Heart left ventricle (tissue), 16 donors: ENCODE data around the gene S100A3. TPM values are rescaled to one million over a fixed set of nuclear protein-coding genes. Genes with fewer than 3 reads are reported as not detected.
"Not testable (repeated sequence)": the region's sequence is repeated elsewhere in the genome, so short reads cannot be mapped to it uniquely, and the experiment has no call there.

ENCODE experiments used
- ATAC-seq, 4 donors: fragments of 200-7000 bp; cut with Tn5 transposase; one replicate each; pipeline ENCODE4 v1.9.1; 2020 to 2022; ENCODE audit warnings: moderate library complexity in 4 of 4, mild to moderate bottlenecking in 3 of 4, moderate number of reproducible peaks in 1 of 4
- DNase-seq, 5 donors: peaks; one replicate each; pipeline ENCODE4 v3.0.0-alpha.2; 2020
- H3K27ac ChIP-seq, 12 donors: fragments of 200-600 bp; sonication (generic) in 4 of 12; one replicate each; pipeline versions ENCODE4 v1.5.0 to v1.8.0; 2016 to 2022; ENCODE audit warnings: mild to moderate bottlenecking in 2 of 12
- H3K27me3 ChIP-seq, 9 donors: fragments of 200-600 bp; sonication (generic) in 2 of 9; one replicate each; pipeline versions ENCODE4 v1.5.1 to v1.8.0; 2016 to 2022; ENCODE audit warnings: mild to moderate bottlenecking in 3 of 9
- H3K36me3 ChIP-seq, 9 donors: fragments of 200-600 bp; sonication (generic) in 2 of 9; one replicate each; pipeline versions ENCODE4 v1.5.0 to v1.8.0; 2018 to 2022; ENCODE audit warnings: mild to moderate bottlenecking in 2 of 9
- H3K4me1 ChIP-seq, 12 donors: fragments of 200-600 bp; sonication (generic) in 4 of 12; one replicate each; pipeline versions ENCODE4 v1.5.0 to v1.8.0; 2016 to 2022; ENCODE audit warnings: mild to moderate bottlenecking in 3 of 12
- H3K4me3 ChIP-seq, 12 donors: fragments of 200-600 bp; sonication (generic) in 4 of 12; one replicate each; pipeline versions ENCODE4 v1.5.0 to v1.8.0; 2017 to 2022; ENCODE audit warnings: mild to moderate bottlenecking in 9 of 12, moderate library complexity in 4 of 12
- H3K9me3 ChIP-seq, 12 donors: fragments of 200-600 bp; sonication (generic) in 4 of 12; one replicate each; pipeline versions ENCODE4 v1.5.0 to v1.8.0; 2016 to 2022; ENCODE audit warnings: mild to moderate bottlenecking in 1 of 12
- POLR2A ChIP-seq, 2 donors: fragments of 450-650 bp; IDR thresholded peaks; one replicate each; pipeline ENCODE4 v1.6.1; 2017; ENCODE audit warnings: antibody characterized with exemption in 2 of 2, mild to moderate bottlenecking in 2 of 2, moderate library complexity in 2 of 2
- WGBS, 4 donors: extraction: QIAGEN DNeasy Blood & Tissue Kit in 2 of 4; methylation state at CpG; one replicate each; pipeline versions ENCODE4 v1.1.5 to v1.1.7; 2013 to 2018; 5-methylcytosine and 5-hydroxymethylcytosine counted together
- intact Hi-C, 10 donors: fragments of 100-400 bp; cut with DNase I; formaldehyde crosslinking; loops; one replicate each; pipeline versions ENCODE4 v1.11.1 to v1.14.2; 2022
- polyA plus RNA-seq, 2 donors: library from polyadenylated mRNA; stranded (reverse); fragments of 200-250 nt; gene quantifications; one replicate each; pipeline ENCODE4 v1.2.3, GENCODE V29; 2013
- total RNA-seq, 9 donors: library from RNA; depleted of rRNA in 2 of 9; stranded (reverse); fragments of >200 nt in 2 of 9; fragmentation: NEBNext Ultra II Directional in 3 of 9; extraction: Animal tissue kit (Norgen Biotek cat#: 25700) in 3 of 9; gene quantifications; one replicate each; pipeline versions ENCODE4 v1.1.0 to v1.2.4, GENCODE V29; 2016 to 2023
- TF ChIP-seq, protein P1 (sequence below), 12 donors: fragments of 200-600 bp; sonication (generic) in 4 of 12; IDR thresholded peaks; one replicate each; pipeline versions ENCODE4 v1.5.0 to v1.8.0; 2018 to 2022; ENCODE audit warnings: antibody characterized with exemption in 12 of 12, mild to moderate bottlenecking in 5 of 12
- donor health status: ischemic (EF 13 %, LVEDD 7.1; RV severe dilation, severe dysfunction).
- donor health status: healthy with polysubstance abuse.
- donor health status: DM: no; HTN: yes; CAD: no.
- donor health status: DM: no; HTN: no; CAD: no.
- donor health status: ischemic (EF 25% LVEDD 6.9; RV normal size, moderate dysfunction).
- donor health status: ischemic (EF 25% LVEDD 5.7; RV mildly dilated, moderate dysfunction).
- donor health status: healthy.
- donor health status: DM: yes; HTN: yes; CAD: no.
- donor health status: ischemic (EF 35%, LVEDD 5.7; RV mildly dilated, moderate dysfunction).
- donor health status: nonischemic (EF 11% LVEDD 7.7; RV severe dilation, severe dysfunction).
- donor health status: DM: yes; HTN: yes; CAD: no.
- donor health status: PGD.
- donor health status: ischemic (EF 29% LVEDD 5.4; RV normal size, mild dysfunction).
- donor health status: nonischemic (EF 23%, LVEDD 6.1; RV moderate dilation, normal function).

S100A3 gene
- total and polyA plus RNA-seq, 11 donors = 0.57 to 5.9 (median 1.1) TPM; not detected in 2

DNA sequence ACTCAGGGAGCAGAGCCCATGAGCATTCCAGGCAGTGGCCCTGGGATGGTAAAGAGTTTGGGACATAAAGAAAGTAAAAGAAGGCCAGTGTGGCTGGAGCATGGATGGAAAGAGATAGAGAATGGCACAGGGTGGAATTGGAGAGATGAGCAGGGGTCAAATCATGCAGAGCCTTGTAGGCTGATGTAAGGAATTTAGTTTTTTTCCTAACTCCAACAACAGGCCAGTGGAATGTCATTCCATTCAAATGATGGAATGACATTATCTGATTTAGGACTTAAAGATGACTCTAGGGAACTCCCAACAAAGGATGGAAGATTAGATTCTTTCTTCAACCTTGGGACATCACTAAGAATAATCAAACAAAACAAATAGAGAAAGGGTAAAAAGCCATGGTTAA lies 29.4 kb upstream of the S100A3 start:
- ATAC-seq (no peak), DNase-seq (no peak)
- H3K4me1 ChIP-seq = peaks cover 0 to 3% (median 0%) of the 10 kb centered on the region in 12 donors
- H3K27me3 ChIP-seq = no peaks in the 10 kb centered on the region
- no peak overlapping the region for H3K27ac ChIP-seq
- no peak for TF ChIP-seq POLR2A (IDR thresholded peaks at IDR 0.05)
- TF ChIP-seq, protein P1, sequence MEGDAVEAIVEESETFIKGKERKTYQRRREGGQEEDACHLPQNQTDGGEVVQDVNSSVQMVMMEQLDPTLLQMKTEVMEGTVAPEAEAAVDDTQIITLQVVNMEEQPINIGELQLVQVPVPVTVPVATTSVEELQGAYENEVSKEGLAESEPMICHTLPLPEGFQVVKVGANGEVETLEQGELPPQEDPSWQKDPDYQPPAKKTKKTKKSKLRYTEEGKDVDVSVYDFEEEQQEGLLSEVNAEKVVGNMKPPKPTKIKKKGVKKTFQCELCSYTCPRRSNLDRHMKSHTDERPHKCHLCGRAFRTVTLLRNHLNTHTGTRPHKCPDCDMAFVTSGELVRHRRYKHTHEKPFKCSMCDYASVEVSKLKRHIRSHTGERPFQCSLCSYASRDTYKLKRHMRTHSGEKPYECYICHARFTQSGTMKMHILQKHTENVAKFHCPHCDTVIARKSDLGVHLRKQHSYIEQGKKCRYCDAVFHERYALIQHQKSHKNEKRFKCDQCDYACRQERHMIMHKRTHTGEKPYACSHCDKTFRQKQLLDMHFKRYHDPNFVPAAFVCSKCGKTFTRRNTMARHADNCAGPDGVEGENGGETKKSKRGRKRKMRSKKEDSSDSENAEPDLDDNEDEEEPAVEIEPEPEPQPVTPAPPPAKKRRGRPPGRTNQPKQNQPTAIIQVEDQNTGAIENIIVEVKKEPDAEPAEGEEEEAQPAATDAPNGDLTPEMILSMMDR (IDR thresholded peaks at IDR 0.05) = no peak
- H3K9me3 ChIP-seq = no peaks in the 10 kb centered on the region
- no peak overlapping the region for H3K4me3 ChIP-seq
- no peaks in the 10 kb centered on the region for H3K36me3 ChIP-seq
- intact Hi-C loops = loop anchor here in 5 of 10 donors (10.0 kb wide), 4 partner anchors 76 to 224 kb away; partner anchors contain the start of genes S100A9 (in 1 of the 5) and SNAPIN (in 1 of the 5)

DNA sequence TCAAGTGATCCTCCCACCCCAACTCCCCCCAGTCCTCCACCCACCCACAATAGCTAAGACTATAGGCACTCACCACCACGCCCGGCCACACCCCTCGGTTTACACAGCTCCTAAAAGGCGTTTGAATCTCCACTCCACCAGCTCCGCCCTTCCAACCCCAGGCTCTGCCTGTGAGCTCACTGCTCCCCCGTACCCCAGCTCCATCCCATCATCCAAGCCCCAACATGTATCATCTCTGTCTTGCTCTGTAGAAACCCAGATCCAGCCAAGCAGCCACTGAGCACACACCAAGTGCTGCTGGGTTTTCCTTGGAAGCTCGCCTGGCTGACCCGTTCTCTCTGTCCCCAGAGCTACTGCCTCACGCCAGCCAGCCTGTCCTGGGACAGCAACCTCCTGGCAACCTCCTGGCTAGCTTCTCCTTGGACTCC lies 28.6 kb upstream of the S100A3 start:
- H3K4me1 ChIP-seq = peaks cover 0 to 11% (median 2%) of the 10 kb centered on the region in 12 donors

DNA sequence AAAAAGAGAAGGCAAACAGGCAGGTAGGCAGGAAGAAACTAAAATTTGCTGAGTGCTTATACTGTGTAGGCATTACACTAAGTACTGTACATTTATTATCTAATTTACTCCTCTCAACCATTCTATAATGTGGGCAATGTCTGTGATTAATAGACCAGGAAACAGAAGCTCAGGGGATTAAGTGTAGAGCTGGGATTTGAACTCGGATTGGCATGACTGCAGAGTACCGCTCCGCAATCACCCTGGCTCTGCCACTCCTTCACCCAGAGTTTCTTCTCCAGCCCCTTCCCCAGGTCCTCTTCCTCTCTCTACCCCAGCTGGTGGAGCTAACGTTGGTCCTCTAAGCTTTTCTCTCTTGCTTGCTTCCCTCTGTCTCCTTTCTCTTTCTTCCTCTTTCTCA lies 28.1 kb upstream of the S100A3 start:
- no peaks in the 10 kb centered on the region for H3K9me3 ChIP-seq
- peaks cover 0 to 16% (median 5%) of the 10 kb centered on the region in 12 donors for H3K4me1 ChIP-seq
- TF ChIP-seq POLR2A (IDR thresholded peaks at IDR 0.05) = no peak
- TF ChIP-seq, protein P1 (IDR thresholded peaks at IDR 0.05) = no peak
- no peaks in the 10 kb centered on the region for H3K27me3 ChIP-seq
- DNase-seq (no peak), ATAC-seq (no peak)
- H3K36me3 ChIP-seq = no peaks in the 10 kb centered on the region
- intact Hi-C loops = loop anchor here in 5 of 10 donors (10.0 kb wide), 4 partner anchors 78 to 222 kb away; partner anchors contain the start of genes S100A9 (in 1 of the 5) and SNAPIN (in 1 of the 5)
- H3K27ac ChIP-seq = no peak overlapping the region
- 74 to 81% (median 78%) methylated on average over 4 of the region's 4 CpGs for WGBS, 4 donors
- H3K4me3 ChIP-seq = no peak overlapping the region

More for the DNA sequence above, 28.6 kb upstream of the S100A3 start:
- DNase-seq (no peak), ATAC-seq (peak in 1 of 4 donors; percentile 45)
- whole genome bisulfite sequencing, 4 donors = 62 to 72% (median 67%) methylated on average over 9 of the region's 9 CpGs
- Histone ChIP-seq H3K27me3 (no peaks in the 10 kb centered on the region), H3K4me3 (no peak overlapping the region), H3K36me3 (no peaks in the 10 kb centered on the region), H3K9me3 (no peaks in the 10 kb centered on the region), H3K27ac (no peak overlapping the region)
- intact Hi-C loops = loop anchor here in 5 of 10 donors (10.0 kb wide), 4 partner anchors 77 to 223 kb away; partner anchors contain the start of genes S100A9 (in 1 of the 5) and SNAPIN (in 1 of the 5)
- TF ChIP-seq POLR2A (IDR thresholded peaks at IDR 0.05) = no peak
- TF ChIP-seq, protein P1 (IDR thresholded peaks at IDR 0.05) = no peak

DNA sequence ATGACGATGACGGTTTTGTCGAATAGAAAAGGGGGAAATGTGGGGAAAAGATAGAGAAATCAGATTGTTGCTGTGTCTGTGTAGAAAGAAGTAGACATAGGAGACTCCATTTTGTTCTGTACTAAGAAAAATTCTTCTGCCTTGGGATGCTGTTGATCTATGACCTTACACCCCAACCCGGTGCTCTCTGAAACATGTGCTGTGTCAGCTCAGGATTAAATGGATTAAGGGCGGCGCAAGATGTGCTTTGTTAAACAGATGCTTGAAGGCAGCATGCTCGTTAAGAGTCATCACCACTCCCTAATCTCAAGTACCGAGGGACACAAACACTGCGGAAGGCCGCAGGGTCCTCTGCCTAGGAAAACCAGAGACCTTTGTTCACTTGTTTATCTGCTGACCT lies 26.4 kb upstream of the S100A3 start:
- H3K4me3 ChIP-seq = not testable (repeated sequence)

DNA sequence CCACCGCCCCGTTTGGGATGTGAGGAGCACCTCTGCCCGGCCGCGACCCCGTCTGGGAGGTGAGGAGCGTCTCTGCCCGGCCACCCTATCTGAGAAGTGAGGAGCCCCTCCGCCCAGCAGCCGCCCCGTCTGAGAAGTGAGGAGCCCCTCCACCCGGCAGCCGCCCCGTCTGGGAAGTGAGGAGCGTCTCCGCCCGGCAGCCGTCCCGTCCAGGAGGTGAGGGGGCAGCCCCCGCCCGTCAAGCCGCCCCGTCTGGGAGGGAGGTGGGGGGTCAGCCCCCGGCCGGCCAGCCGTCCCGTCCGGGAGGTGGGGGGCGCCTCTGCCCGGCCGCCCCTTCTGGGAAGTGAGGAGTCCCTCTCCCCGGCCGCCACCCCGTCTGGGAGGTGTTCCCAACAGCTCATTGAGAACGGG lies 26.0 kb upstream of the S100A3 start:
- H3K36me3 ChIP-seq, ATAC-seq, H3K27me3 ChIP-seq, H3K4me3 ChIP-seq, H3K27ac ChIP-seq, DNase-seq, H3K9me3 ChIP-seq: not testable (repeated sequence)
- WGBS, 4 donors = 88 to 95% (median 92%) methylated on average over 20 to 35 of the region's 35 CpGs
- intact Hi-C loops = loop anchor here in 5 of 10 donors (10.0 kb wide), 4 partner anchors 80 to 220 kb away; partner anchors contain the start of genes S100A9 (in 1 of the 5) and SNAPIN (in 1 of the 5)
- H3K4me1 ChIP-seq = peaks cover 0 to 20% (median 5%) of the 10 kb centered on the region in 12 donors

More for the DNA sequence above, 26.4 kb upstream of the S100A3 start:
- intact Hi-C loops = loop anchor here in 5 of 10 donors (10.0 kb wide), 4 partner anchors 79 to 221 kb away; partner anchors contain the start of genes S100A9 (in 1 of the 5) and SNAPIN (in 1 of the 5)
- H3K27ac ChIP-seq, ATAC-seq, H3K36me3 ChIP-seq, H3K27me3 ChIP-seq, H3K9me3 ChIP-seq, DNase-seq: not testable (repeated sequence)
- 89 to 92% (median 91%) methylated on average over 10 of the region's 10 CpGs for whole genome bisulfite sequencing, 4 donors
- H3K4me1 ChIP-seq = peaks cover 0 to 20% (median 5%) of the 10 kb centered on the region in 12 donors
